ENCODE measurements around the gene LCLAT1.

Gene LCLAT1

DNA sequence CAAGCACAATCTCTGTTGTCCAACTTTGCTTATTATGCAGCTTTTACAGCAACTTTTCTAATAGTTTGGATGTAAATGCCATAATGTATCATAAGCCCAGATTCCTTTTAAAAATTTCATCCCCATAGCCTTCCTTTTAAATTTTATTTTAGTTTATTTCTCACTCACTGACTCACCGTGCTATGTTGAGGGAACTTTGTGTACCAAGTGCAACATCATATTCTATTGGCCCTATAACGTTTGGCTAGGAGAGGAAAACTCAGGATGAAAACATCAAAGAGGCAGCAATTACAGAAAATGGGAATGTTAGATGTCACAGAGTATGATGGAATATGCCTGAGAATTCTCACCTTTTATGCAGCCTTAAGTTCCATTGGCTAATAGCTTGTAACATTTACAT is 135.5 kb downstream of the LCLAT1 start:
- H3K4me3 ChIP-seq (ENCODE audit: low read length) = no peak overlapping the region
- H3K9ac ChIP-seq (ENCODE audit: low read depth, low read length) = no peak overlapping the region
- H3K9me3 ChIP-seq (ENCODE audit: insufficient read depth, low read depth, low read length) = no peaks in the 10 kb centered on the region
- H3K4me1 ChIP-seq (ENCODE audit: insufficient read depth, low read length) = peaks cover 11% of the 10 kb centered on the region
- H3K27ac ChIP-seq (ENCODE audit: low read length) = no peak overlapping the region
- H3K27me3 ChIP-seq (ENCODE audit: insufficient read depth, low read length) = no peaks in the 10 kb centered on the region
- no peaks in the 10 kb centered on the region for H3K36me3 ChIP-seq (ENCODE audit: insufficient read depth, low read depth, low read length)

- Histone ChIP-seq H3K9me3 (ENCODE audit: insufficient read depth, low read depth, low read length) (no peaks in the 10 kb centered on the region), H3K9ac (ENCODE audit: low read depth, low read length) (no peak overlapping the region), H3K4me1 (ENCODE audit: insufficient read depth, low read length) (peaks cover 11% of the 10 kb centered on the region), H3K27me3 (ENCODE audit: insufficient read depth, low read length) (no peaks in the 10 kb centered on the region), H3K27ac (ENCODE audit: low read length) (no peak overlapping the region), H3K36me3 (ENCODE audit: insufficient read depth, low read depth, low read length) (no peaks in the 10 kb centered on the region), H3K4me3 (ENCODE audit: low read length) (no peak overlapping the region)
Observed at GRCh38 chr2:30583204-30583749, 136.2 kb downstream of the LCLAT1 start.

DNA sequence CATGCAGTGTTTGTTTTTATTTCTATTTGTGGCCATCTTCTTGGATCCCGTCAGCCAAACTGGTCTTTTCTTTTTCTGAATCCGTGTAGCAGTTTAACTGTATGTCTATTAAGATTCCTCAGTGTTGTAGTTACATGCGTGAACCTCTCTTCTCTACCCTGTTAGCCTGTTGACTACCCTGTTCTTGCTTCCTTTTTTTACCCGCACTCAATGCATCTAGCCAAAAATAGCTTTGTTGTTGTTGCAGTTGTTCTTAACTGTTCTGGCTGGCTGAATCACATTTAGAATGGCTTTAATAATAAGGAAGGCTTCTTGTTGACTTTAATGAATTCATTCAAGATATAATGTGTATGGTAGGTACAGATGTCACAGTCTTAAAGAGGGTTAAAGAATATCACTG is 137.1 kb downstream of the LCLAT1 start:
- Histone ChIP-seq H3K27ac (ENCODE audit: low read length) (no peak overlapping the region), H3K4me3 (ENCODE audit: low read length) (no peak overlapping the region), H3K9ac (ENCODE audit: low read depth, low read length) (no peak overlapping the region), H3K9me3 (ENCODE audit: insufficient read depth, low read depth, low read length) (no peaks in the 10 kb centered on the region), H3K36me3 (ENCODE audit: insufficient read depth, low read depth, low read length) (no peaks in the 10 kb centered on the region), H3K4me1 (ENCODE audit: insufficient read depth, low read length) (peaks cover 11% of the 10 kb centered on the region), H3K27me3 (ENCODE audit: insufficient read depth, low read length) (no peaks in the 10 kb centered on the region)

DNA sequence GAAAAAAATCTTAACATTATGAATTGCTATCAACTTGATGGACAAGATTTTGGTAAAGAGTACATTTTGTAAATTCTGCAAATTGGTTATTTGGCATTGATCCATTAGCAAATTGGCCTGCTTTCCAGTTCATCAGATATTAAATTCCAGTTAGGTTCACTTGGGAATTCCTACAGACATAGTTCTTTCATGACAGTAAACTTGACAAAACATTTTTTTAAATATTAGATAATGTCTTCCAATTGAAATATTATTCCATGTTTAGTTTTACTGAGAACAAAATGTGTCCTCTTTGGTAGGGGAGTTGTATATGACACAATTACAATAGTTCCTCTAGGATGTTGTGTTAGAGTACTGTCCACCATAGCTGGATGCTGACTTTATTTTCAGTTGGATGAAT is 141.9 kb downstream of the LCLAT1 start:
- Histone ChIP-seq H3K27ac (ENCODE audit: low read length) (no peak overlapping the region), H3K9ac (ENCODE audit: low read depth, low read length) (no peak overlapping the region), H3K4me1 (ENCODE audit: insufficient read depth, low read length) (no peaks in the 10 kb centered on the region), H3K36me3 (ENCODE audit: insufficient read depth, low read depth, low read length) (no peaks in the 10 kb centered on the region), H3K9me3 (ENCODE audit: insufficient read depth, low read depth, low read length) (no peaks in the 10 kb centered on the region), H3K4me3 (ENCODE audit: low read length) (no peak overlapping the region), H3K27me3 (ENCODE audit: insufficient read depth, low read length) (no peaks in the 10 kb centered on the region)

GRCh38 chr2:30590407-30590806 is 143.4 kb downstream of the LCLAT1 start:
- Histone ChIP-seq H3K4me1 (ENCODE audit: insufficient read depth, low read length) (no peaks in the 10 kb centered on the region), H3K27me3 (ENCODE audit: insufficient read depth, low read length) (no peaks in the 10 kb centered on the region), H3K9ac (ENCODE audit: low read depth, low read length) (no peak overlapping the region), H3K27ac (ENCODE audit: low read length) (no peak overlapping the region), H3K4me3 (ENCODE audit: low read length) (no peak overlapping the region), H3K9me3 (ENCODE audit: insufficient read depth, low read depth, low read length) (no peaks in the 10 kb centered on the region), H3K36me3 (ENCODE audit: insufficient read depth, low read depth, low read length) (no peaks in the 10 kb centered on the region)

DNA sequence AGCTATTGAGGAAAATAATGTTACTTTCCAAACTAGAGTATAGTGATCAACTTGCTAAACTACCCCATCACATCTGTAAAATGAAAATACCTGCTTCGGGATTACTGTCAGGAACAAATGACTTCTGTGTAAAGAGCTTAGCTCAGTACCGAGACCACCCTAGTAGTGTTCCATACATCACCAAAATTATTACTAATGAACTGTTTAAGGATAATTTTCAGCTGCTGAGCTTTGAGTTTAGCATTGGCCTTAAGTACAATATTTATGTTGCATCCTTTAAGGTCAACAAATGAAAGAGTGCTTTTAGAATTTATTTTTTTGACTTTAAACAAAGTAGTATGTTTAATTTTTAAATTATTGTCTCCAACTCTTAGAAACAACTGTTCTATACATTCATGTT is 144.1 kb downstream of the LCLAT1 start:
- Histone ChIP-seq H3K4me1 (ENCODE audit: insufficient read depth, low read length) (no peaks in the 10 kb centered on the region), H3K9me3 (ENCODE audit: insufficient read depth, low read depth, low read length) (no peaks in the 10 kb centered on the region), H3K27me3 (ENCODE audit: insufficient read depth, low read length) (no peaks in the 10 kb centered on the region), H3K36me3 (ENCODE audit: insufficient read depth, low read depth, low read length) (no peaks in the 10 kb centered on the region), H3K9ac (ENCODE audit: low read depth, low read length) (no peak overlapping the region), H3K4me3 (ENCODE audit: low read length) (no peak overlapping the region), H3K27ac (ENCODE audit: low read length) (no peak overlapping the region)

- Histone ChIP-seq H3K4me3 (ENCODE audit: low read length) (no peak overlapping the region), H3K9ac (ENCODE audit: low read depth, low read length) (no peak overlapping the region), H3K36me3 (ENCODE audit: insufficient read depth, low read depth, low read length) (no peaks in the 10 kb centered on the region), H3K27ac (ENCODE audit: low read length) (no peak overlapping the region), H3K27me3 (ENCODE audit: insufficient read depth, low read length) (no peaks in the 10 kb centered on the region), H3K4me1 (ENCODE audit: insufficient read depth, low read length) (peaks cover 22% of the 10 kb centered on the region), H3K9me3 (ENCODE audit: insufficient read depth, low read depth, low read length) (0 out of 2 replicates have a peak, but pooled peaks cover 5% of the 10 kb centered on the region)
Observed at GRCh38 chr2:30601375-30601774, 154.3 kb downstream of the LCLAT1 start.

DNA sequence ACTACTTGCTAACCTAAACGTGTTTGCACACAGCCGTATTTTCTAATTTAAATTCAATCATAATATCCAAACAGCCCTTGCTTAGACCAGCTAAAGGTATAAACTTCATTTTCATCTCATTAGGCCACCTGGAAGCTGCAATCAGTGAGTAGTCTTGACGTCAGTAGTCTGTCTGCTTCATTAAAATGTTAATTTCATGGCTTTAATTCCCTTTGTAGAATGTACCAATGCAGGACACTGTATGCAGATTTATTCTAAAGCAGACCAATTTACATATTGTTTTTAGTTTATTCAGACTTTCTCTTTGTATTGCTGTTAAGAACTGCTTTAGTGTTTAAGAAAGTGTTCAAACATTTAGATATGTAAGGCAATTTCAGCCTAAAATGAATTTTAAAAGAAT is 158.2 kb downstream of the LCLAT1 start:
- H3K36me3 ChIP-seq (ENCODE audit: insufficient read depth, low read depth, low read length) = no peaks in the 10 kb centered on the region
- H3K9ac ChIP-seq (ENCODE audit: low read depth, low read length) = peak overlapping the region; percentile 1; the same call in 1 of the 2 replicates
- H3K27ac ChIP-seq (ENCODE audit: low read length) = no peak overlapping the region
- no peaks in the 10 kb centered on the region for H3K27me3 ChIP-seq (ENCODE audit: insufficient read depth, low read length)
- H3K9me3 ChIP-seq (ENCODE audit: insufficient read depth, low read depth, low read length) = no peaks in the 10 kb centered on the region
- peaks cover 22% of the 10 kb centered on the region for H3K4me1 ChIP-seq (ENCODE audit: insufficient read depth, low read length)
- H3K4me3 ChIP-seq (ENCODE audit: low read length) = peak overlapping the region; percentile 0; the same call in 1 of the 2 replicates

DNA sequence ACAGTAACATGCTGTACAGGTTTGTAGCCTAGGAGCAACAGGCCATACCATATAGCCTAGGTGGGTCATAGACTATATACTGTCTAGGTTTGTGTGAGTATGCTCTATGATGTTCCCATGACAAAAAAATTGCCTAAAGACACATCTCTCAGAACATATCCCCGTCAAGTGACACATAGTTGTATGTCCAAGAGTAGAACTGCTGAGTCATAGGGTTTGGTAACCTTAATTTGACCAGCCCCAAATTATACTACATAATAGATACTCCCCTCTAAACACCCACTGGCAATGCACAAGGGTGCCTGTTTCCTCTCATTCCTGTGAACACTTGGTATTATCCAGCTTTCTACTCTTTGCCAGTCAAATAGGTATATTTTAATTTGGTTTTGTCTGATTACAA is 161.6 kb downstream of the LCLAT1 start:
- H3K4me3 ChIP-seq (ENCODE audit: low read length) = no peak overlapping the region

GRCh38 chr2:30611583-30611982 is 164.5 kb downstream of the LCLAT1 start:
- Histone ChIP-seq H3K27me3 (ENCODE audit: insufficient read depth, low read length) (no peaks in the 10 kb centered on the region), H3K36me3 (ENCODE audit: insufficient read depth, low read depth, low read length) (no peaks in the 10 kb centered on the region), H3K9me3 (ENCODE audit: insufficient read depth, low read depth, low read length) (no peaks in the 10 kb centered on the region), H3K27ac (ENCODE audit: low read length) (no peak overlapping the region), H3K4me1 (ENCODE audit: insufficient read depth, low read length) (peaks cover 21% of the 10 kb centered on the region), H3K9ac (ENCODE audit: low read depth, low read length) (no peak overlapping the region), H3K4me3 (ENCODE audit: low read length) (no peak overlapping the region)

More for the DNA sequence above, 161.6 kb downstream of the LCLAT1 start:
- H3K9ac ChIP-seq (ENCODE audit: low read depth, low read length) = no peak overlapping the region
- H3K9me3 ChIP-seq (ENCODE audit: insufficient read depth, low read depth, low read length) = no peaks in the 10 kb centered on the region
- no peak overlapping the region for H3K27ac ChIP-seq (ENCODE audit: low read length)
- no peaks in the 10 kb centered on the region for H3K27me3 ChIP-seq (ENCODE audit: insufficient read depth, low read length)
- peaks cover 34% of the 10 kb centered on the region for H3K4me1 ChIP-seq (ENCODE audit: insufficient read depth, low read length)
- no peaks in the 10 kb centered on the region for H3K36me3 ChIP-seq (ENCODE audit: insufficient read depth, low read depth, low read length)

GRCh38 chr2:30612371-30612770 is 165.3 kb downstream of the LCLAT1 start:
- Histone ChIP-seq H3K4me1 (ENCODE audit: insufficient read depth, low read length) (peaks cover 21% of the 10 kb centered on the region), H3K9me3 (ENCODE audit: insufficient read depth, low read depth, low read length) (no peaks in the 10 kb centered on the region), H3K27ac (ENCODE audit: low read length) (no peak overlapping the region), H3K9ac (ENCODE audit: low read depth, low read length) (no peak overlapping the region), H3K36me3 (ENCODE audit: insufficient read depth, low read depth, low read length) (no peaks in the 10 kb centered on the region), H3K27me3 (ENCODE audit: insufficient read depth, low read length) (no peaks in the 10 kb centered on the region), H3K4me3 (ENCODE audit: low read length) (no peak overlapping the region)

DNA sequence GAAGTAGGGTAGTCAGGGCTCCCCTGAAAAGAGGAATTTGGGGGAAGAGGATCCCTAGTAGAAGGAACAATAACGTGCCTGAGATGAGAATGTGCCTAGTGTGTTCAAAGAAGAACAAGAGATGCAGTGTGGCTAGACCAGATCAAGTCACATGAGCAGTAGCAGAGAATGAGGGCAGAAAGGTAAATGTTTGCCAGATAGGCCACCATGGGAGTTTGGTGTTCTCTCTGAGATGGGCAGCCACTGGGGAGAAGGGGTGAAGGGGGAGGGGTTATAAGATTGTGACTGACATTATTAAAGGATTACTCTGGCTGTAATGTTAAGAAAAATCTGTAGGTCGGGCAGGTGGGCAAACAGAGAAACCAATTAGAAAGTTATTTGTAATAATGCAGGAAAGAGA is 166.0 kb downstream of the LCLAT1 start:
- H3K4me1 ChIP-seq (ENCODE audit: insufficient read depth, low read length) = peaks cover 21% of the 10 kb centered on the region
- no peak overlapping the region for H3K27ac ChIP-seq (ENCODE audit: low read length)
- H3K36me3 ChIP-seq (ENCODE audit: insufficient read depth, low read depth, low read length) = no peaks in the 10 kb centered on the region
- H3K27me3 ChIP-seq (ENCODE audit: insufficient read depth, low read length) = no peaks in the 10 kb centered on the region
- peak overlapping the region; percentile 3; the same call in 1 of the 2 replicates for H3K9ac ChIP-seq (ENCODE audit: low read depth, low read length)
- no peaks in the 10 kb centered on the region for H3K9me3 ChIP-seq (ENCODE audit: insufficient read depth, low read depth, low read length)
- H3K4me3 ChIP-seq (ENCODE audit: low read length) = no peak overlapping the region
